HG03095 (cell line): ENCODE results near the gene EIF2B4.
"Not testable (repeated sequence)": the region's sequence is repeated elsewhere in the genome, so short reads cannot be mapped to it uniquely, and the experiment has no call there.

Source experiments
- ATAC-seq: cut with Tn5 transposase; IDR thresholded peaks from one replicate; pipeline ENCODE4 v1.9.1; 2021; ENCODE audit warnings: moderate library complexity; ENCODE audit not compliant: unreplicated experiment

The EIF2B4 gene

GRCh38 chr2:27350106-27350693, 19.9 kb downstream of the EIF2B4 start:
- no peak for ATAC-seq

- ATAC-seq = no peak
Measured at GRCh38 chr2:27347641-27348040, 22.5 kb downstream of the EIF2B4 start.

DNA sequence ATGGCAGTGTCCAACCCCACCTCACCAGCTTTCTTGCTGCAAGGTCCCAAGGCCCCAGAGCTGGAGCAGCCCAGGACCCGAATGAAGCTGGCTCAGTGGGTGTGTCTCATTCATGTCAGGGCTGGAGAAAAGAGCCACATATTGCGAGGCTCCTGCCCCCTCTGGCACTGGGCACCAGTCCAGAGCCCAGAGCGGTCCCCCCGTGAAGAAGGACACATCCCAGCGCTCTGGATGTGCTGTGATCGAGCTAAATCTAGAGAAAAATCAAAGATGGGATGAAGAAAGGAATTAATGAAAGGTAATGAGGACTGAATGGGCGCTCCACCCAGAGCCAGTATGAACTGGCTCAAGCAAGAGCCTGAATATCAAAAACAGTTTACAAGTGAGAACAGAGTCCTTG, 34.0 kb downstream of the EIF2B4 start:
- ATAC-seq = no peak

DNA sequence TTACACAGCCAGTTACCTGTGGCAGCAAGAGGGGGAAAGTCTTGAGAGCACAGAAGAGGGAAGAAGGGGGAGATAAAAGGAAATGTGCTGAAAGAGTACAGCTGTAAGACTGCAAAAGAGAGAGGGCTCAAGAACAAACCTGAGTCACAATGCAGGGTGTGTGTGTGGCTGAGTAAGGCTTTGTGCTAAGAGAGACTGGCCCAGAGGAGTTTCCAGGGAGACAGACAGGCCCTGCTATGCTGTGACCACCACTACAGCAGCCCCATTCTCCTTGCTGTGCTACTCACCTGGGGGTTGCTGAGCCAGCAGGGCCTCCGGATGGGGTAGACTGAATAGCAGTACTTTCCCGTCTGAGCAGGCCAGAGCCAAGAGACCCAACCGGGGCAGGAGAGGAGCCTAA, 34.8 kb downstream of the EIF2B4 start:
- ATAC-seq = no peak

DNA sequence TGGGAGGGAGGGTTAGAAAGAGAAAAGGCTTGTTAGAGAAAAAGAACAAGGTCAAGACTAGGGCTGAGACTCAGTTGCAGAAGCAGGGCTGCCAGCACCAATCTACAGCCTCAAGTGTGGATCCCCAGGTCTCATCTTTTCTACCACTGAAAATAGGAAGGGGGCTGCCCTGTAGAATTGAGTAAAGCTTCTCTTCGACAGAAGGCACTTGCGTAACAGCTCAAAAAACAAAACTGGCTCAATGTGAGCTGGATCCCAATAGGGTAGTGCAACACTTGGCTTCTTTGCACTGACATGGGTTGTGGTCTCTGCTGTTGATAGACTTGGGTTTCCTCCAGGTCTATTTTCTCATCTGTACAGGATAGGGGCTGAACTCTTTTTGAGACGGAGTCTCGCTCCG, 45.4 kb downstream of the EIF2B4 start:
- no peak for ATAC-seq

- ATAC-seq = no peak
Measured at GRCh38 chr2:27323596-27324285, 46.4 kb downstream of the EIF2B4 start.

DNA sequence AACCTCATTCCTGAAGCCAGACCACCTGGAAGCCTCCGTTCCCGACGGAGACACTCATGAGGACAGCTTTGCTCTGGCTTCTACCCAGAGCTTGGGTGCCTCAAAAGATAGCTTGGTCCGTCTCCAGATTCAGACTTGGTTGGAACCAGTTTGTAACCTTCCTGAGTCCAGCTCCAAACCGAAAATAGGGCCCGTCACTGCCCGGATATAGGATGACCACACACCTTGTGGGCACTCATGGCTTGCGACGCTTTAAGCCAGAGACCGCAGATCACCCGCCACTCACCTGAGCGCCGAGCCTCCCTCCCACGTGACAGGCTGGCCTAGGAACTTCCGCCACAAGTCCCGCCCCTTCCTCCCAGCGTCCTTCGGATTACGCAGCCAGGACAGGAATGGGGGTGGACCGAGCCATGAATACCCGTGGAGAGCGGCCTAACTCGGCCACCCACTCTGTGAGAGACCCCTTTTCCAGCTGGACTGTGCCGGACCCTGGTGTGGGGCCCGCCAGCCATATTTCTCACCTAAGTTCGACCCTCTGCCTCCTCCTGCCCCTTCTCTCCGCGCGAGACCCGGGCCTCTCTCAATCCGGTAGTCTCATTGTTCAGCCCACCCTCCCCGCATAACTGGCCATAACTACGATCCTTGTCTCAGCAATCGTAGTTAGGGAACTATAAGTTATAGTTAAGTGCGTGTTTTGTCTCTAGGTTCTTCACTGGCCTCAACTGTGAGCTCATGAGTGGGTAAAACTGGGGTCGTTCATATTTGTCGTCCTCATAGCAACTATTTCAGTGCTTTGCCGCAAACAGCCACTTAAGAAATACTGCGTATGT, 47.2 kb downstream of the EIF2B4 start, which contains the start of gene MPV17:
MPV17 (minus strand) TSS at position 332 of the 830 bp plus-strand sequence. CDS start 580 bp downstream, outside the sequence.
- peak; percentile 93 for ATAC-seq

DNA sequence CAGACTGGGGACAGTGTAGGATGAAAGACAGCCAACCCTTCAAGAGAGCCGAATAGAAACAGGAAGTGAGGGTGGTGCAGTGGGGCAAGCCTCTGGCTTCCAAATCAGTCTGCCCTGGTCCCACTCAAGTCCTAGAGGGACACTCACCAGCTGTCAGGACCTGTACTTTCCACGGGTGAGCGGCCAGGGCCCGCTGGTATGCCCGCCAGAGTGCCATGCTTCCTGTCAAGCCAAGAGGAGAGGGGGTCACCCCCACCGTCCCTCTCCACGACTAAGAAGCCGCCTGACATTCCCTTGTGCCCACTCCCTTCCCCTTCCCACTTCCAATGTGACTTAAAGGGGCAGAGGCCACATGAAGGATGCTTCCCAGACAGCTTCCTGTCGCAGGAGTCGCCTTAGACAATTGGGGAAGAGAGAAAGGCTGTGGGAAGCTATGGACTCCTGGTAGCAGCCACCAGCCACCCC, 47.8 kb downstream of the EIF2B4 start:
- no peak for ATAC-seq

DNA sequence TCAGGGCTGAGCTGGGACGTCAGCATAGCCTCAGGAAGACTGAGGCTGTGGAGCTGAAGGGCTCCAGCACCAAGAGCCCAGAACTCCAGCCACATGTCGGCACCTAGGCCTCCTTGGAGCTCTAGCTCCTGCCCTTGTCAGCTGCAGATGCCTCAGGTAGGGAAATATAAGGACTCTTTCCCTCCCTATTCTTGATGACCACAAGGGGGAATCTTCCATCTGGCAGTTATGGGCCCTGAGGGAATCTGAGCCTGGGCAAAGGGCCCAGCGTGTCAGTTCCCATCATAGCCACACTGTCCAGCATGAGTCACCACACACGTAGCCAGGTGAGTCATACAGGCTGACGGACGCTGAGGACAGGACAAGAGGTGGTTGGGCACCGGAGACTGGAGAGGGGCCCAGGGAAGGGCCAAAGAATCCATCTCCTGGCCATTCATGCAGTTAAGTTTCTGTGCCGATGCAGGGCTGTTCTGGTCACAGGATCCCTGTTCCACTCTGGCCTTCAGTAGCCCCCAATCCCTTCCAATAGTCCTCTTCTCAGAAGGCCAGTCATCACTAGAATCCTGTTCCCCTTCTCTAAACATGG, 49.1 kb downstream of the EIF2B4 start:
- no peak for ATAC-seq

DNA sequence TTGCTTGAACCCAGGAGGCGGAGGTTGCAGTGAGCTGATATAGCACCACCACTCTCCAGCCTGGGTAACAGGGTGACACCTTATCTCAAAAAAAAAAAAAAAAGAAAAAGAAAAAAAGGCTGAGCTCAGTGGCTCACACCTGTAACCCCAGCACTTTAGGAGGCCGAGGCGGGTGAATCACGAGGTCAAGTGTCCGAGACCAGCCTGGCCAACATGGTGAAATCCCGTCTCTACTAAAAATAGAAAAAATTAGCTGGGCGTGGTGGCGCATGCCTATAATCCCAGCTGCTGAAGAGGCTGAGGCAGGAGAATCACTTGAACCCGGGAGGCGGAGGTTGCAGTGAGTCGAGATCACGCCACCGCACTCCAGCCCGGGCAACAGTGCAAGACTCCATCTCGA, 50.3 kb downstream of the EIF2B4 start:
- not testable (repeated sequence) for ATAC-seq

GRCh38 chr2:27316655-27317412, 53.3 kb downstream of the EIF2B4 start:
- ATAC-seq = no peak

DNA sequence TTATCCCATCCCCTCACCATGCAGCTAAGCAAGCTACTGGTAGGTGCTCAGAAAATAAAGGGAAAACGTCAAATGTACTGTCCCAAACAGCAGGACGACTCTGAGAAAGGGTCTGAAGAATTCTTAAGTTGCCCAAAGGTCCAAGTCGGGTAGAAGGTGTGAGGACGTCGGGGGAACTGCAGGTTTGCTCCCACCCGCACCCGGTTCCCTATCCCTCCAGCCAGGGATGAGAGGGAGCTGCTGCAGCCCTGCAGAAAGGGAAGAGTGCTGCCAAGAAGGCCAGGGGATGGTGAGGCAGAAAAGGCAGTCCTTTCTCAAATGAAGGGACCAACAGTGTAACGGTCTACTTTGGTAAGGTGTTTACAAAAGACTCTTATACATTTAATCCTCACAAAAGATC, 55.0 kb downstream of the EIF2B4 start:
- ATAC-seq = no peak

DNA sequence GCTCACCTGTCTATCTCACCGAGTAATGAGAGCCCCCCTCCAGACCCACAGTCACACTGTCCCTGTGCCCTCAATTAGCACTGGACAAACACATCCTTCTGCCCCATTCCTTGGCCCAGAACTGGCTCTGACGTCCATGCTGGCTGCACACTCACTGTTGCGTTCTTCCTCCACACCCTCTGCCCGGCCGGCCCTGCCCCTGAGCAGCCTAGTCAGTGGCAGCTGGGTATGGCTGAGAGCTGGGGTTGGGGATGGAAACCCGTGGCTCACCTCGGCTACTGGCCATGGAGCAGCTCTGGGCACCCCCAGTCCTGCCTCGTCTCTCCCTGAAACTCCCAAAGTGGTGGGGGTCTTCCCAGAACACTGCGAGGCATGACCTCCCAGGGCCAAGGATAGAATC, 55.4 kb downstream of the EIF2B4 start:
- no peak for ATAC-seq
